IMR-90 (cell line): ENCODE results near the gene LCA5. TPM values are rescaled to one million over a fixed set of nuclear protein-coding genes. Genes with fewer than 3 reads are reported as not detected.

ENCODE experiments used
- ATAC-seq: fragments of 200-7000 bp; cut with Tn5 transposase; 2 replicates; pipeline ENCODE4 v1.9.1; 2020; ENCODE audit warnings: low read depth, mild to moderate bottlenecking, moderate library complexity
- BruUV-seq: library from RNA; stranded (reverse); fragments of 400-500 nt; replicated peaks from 2 replicates; lab custom pipeline; 2021; lab: Mats Ljungman, UMichigan
- CTCF ChIA-PET: fragments of 300-600 bp; formaldehyde crosslinking; extraction: SDS; loops from one replicate; lab custom pipeline; 2021; ENCODE audit warnings: antibody characterized with exemption; lab: Yijun Ruan, JAX
- POLR2A ChIA-PET: fragments of 300-600 bp; sonication (Branson Sonifier 250); formaldehyde crosslinking; loops from one replicate; lab custom pipeline; 2022; ENCODE audit warnings: antibody characterized with exemption; ENCODE audit not compliant: unreplicated experiment; lab: Charles Lee
- DNase-seq: peaks from one replicate; pipeline ENCODE4 v3.0.0; 2013
- H2AFZ ChIP-seq: replicated peaks from 2 replicates; pipeline ENCODE3; 2013; ENCODE audit warnings: low read length, mild to moderate bottlenecking; ENCODE audit not compliant: poor library complexity
- H2AK5ac ChIP-seq: 2 replicates; pipeline ENCODE4 v1.6.1; 2013; ENCODE audit warnings: low read depth, low read length, inconsistent platforms
- H2AK9ac ChIP-seq: replicated peaks from 2 replicates; pipeline ENCODE3; 2013; ENCODE audit warnings: mild to moderate bottlenecking, low read depth, low read length, moderate library complexity; ENCODE audit not compliant: poor library complexity
- H2BK120ac ChIP-seq: 2 replicates; pipeline ENCODE4 v1.6.1; 2013; ENCODE audit warnings: low read depth, low read length, inconsistent platforms
- H2BK15ac ChIP-seq: 3 replicates; pipeline ENCODE4 v1.6.1; 2013; ENCODE audit warnings: low read depth, low read length, inconsistent platforms
- H2BK20ac ChIP-seq: 2 replicates; pipeline ENCODE4 v1.6.1; 2013; ENCODE audit warnings: low read depth, mild to moderate bottlenecking, inconsistent platforms, low read length, moderate library complexity
- H2BK5ac ChIP-seq: 2 replicates; pipeline ENCODE4 v1.6.1; 2013; ENCODE audit warnings: mild to moderate bottlenecking, low read depth, low read length, inconsistent platforms; ENCODE audit not compliant: poor library complexity, severe bottlenecking
- H3K14ac ChIP-seq: replicated peaks from 2 replicates; pipeline ENCODE4 v1.6.1; 2013; ENCODE audit warnings: low read depth, low read length, inconsistent platforms
- H3K18ac ChIP-seq: 2 replicates; pipeline ENCODE4 v1.6.1; 2013; ENCODE audit warnings: low read depth, low read length, control low read depth
- H3K23ac ChIP-seq: 2 replicates; pipeline ENCODE4 v1.6.1; 2013; ENCODE audit warnings: low read depth, low read length, inconsistent platforms
- H3K27ac ChIP-seq: 2 replicates; pipeline ENCODE4 v1.5.1; 2013; ENCODE audit warnings: mild to moderate bottlenecking, control low read depth, low read length; ENCODE audit not compliant: insufficient read depth
- H3K27me3 ChIP-seq: 2 replicates; pipeline ENCODE4 v1.6.1; 2013; ENCODE audit warnings: low read length; ENCODE audit not compliant: control insufficient read depth, insufficient read depth
- H3K36me3 ChIP-seq: 2 replicates; pipeline ENCODE4 v1.6.1; 2013; ENCODE audit warnings: low read length, mixed read lengths; ENCODE audit not compliant: control insufficient read depth, insufficient read depth
- H3K4ac ChIP-seq: 2 replicates; pipeline ENCODE4 v1.6.1; 2013; ENCODE audit warnings: low read depth, low read length, inconsistent platforms
- H3K4me1 ChIP-seq: 2 replicates; pipeline ENCODE4 v1.6.1; 2013; ENCODE audit warnings: low read length, mixed read lengths; ENCODE audit not compliant: control insufficient read depth, insufficient read depth
- H3K4me2 ChIP-seq: 2 replicates; pipeline ENCODE4 v1.6.1; 2013; ENCODE audit warnings: low read depth, mild to moderate bottlenecking, control low read depth, low read length, moderate library complexity
- H3K4me3 ChIP-seq: 2 replicates; pipeline ENCODE4 v1.5.1; 2013; ENCODE audit warnings: low read depth, mild to moderate bottlenecking, control low read depth, low read length, moderate library complexity; ENCODE audit not compliant: insufficient read depth
- H3K56ac ChIP-seq: 2 replicates; pipeline ENCODE4 v1.6.1; 2013; ENCODE audit warnings: low read length, inconsistent platforms; ENCODE audit not compliant: insufficient read depth; ENCODE audit errors: extremely low read depth
- H3K79me1 ChIP-seq, 2 experiments: 2 replicates each; pipeline ENCODE4 v1.6.1; 2013; ENCODE audit warnings: low read length in 2 of 2, inconsistent platforms in 1 of 2, low read depth in 1 of 2
- H3K9ac ChIP-seq: 2 replicates; pipeline ENCODE4 v1.6.1; 2013; ENCODE audit warnings: low read depth, low read length, control low read depth
- H3K9me1 ChIP-seq: 2 replicates; pipeline ENCODE4 v1.6.1; 2013; ENCODE audit warnings: low read length, inconsistent platforms; ENCODE audit not compliant: insufficient read depth
- H3K9me3 ChIP-seq: 2 replicates; pipeline ENCODE4 v1.6.1; 2013; ENCODE audit warnings: low read length; ENCODE audit not compliant: control insufficient read depth, insufficient read depth
- H4K20me1 ChIP-seq: 2 replicates; pipeline ENCODE4 v1.6.1; 2013; ENCODE audit warnings: low read length, inconsistent platforms; ENCODE audit not compliant: insufficient read depth
- H4K5ac ChIP-seq: 2 replicates; pipeline ENCODE4 v1.6.1; 2013; ENCODE audit warnings: mild to moderate bottlenecking, low read depth, low read length, control low read depth
- H4K8ac ChIP-seq, 2 experiments: 2 replicates each; pipeline ENCODE4 v1.6.1; 2013; ENCODE audit warnings: low read depth in 2 of 2, low read length in 2 of 2, control low read depth in 1 of 2, inconsistent platforms in 1 of 2
- H4K91ac ChIP-seq: 2 replicates; pipeline ENCODE4 v1.6.1; 2013; ENCODE audit warnings: low read depth, low read length, inconsistent platforms; ENCODE audit not compliant: insufficient read depth
- BHLHE40 ChIP-seq: fragments of 150-350 bp; IDR thresholded peaks from 2 replicates; pipeline ENCODE4 v1.6.1; 2016; ENCODE audit warnings: mild to moderate bottlenecking, low read depth, low read length
- CEBPB ChIP-seq: IDR thresholded peaks from 2 replicates; pipeline ENCODE4 v1.6.1; 2012; ENCODE audit warnings: low read depth, low read length, improper control_type of control experiment
- CHD1 ChIP-seq: IDR thresholded peaks from 2 replicates; pipeline ENCODE4 v1.6.1; 2012; ENCODE audit warnings: low read depth, low read length, improper control_type of control experiment
- CTCF ChIP-seq: conservative IDR thresholded peaks from 2 replicates; pipeline ENCODE4 v1.5.1; 2012; ENCODE audit warnings: mild to moderate bottlenecking, low read depth, low read length, improper control_type of control experiment
- ELK1 ChIP-seq: fragments of 150-350 bp; IDR thresholded peaks from 2 replicates; pipeline ENCODE4 v1.6.1; 2016; ENCODE audit warnings: low read depth, mild to moderate bottlenecking, low read length, moderate library complexity, borderline replicate concordance
- MAFK ChIP-seq: IDR thresholded peaks from 2 replicates; pipeline ENCODE4 v1.6.1; 2012; ENCODE audit warnings: low read depth, low read length, improper control_type of control experiment
- MAZ ChIP-seq: IDR thresholded peaks from 2 replicates; pipeline ENCODE4 v1.6.1; 2012; ENCODE audit warnings: low read depth, mild to moderate bottlenecking, low read length, improper control_type of control experiment, moderate library complexity, borderline replicate concordance
- MXI1 ChIP-seq: IDR thresholded peaks from 2 replicates; pipeline ENCODE4 v1.6.1; 2012; ENCODE audit warnings: low read depth, mild to moderate bottlenecking, low read length, moderate library complexity, borderline replicate concordance
- NFE2L2 ChIP-seq: fragments of 150-350 bp; IDR thresholded peaks from 2 replicates; pipeline ENCODE4 v1.6.1; 2016; ENCODE audit warnings: low read depth, mild to moderate bottlenecking, low read length
- POLR2A ChIP-seq: IDR thresholded peaks from 2 replicates; pipeline ENCODE4 v1.6.1; 2012; ENCODE audit warnings: mild to moderate bottlenecking, low read depth, low read length
- RAD21 ChIP-seq: IDR thresholded peaks from 2 replicates; pipeline ENCODE4 v1.6.1; 2012; ENCODE audit warnings: low read length, improper control_type of control experiment
- RCOR1 ChIP-seq: IDR thresholded peaks from 2 replicates; pipeline ENCODE4 v1.6.1; 2012; ENCODE audit warnings: mild to moderate bottlenecking, low read length, improper control_type of control experiment; ENCODE audit not compliant: insufficient replicate concordance
- RFX5 ChIP-seq: IDR thresholded peaks from 2 replicates; pipeline ENCODE4 v1.8.0; 2012; ENCODE audit warnings: low read depth, mild to moderate bottlenecking, low read length, moderate library complexity
- SMC3 ChIP-seq: fragments of 150-350 bp; IDR thresholded peaks from 2 replicates; pipeline ENCODE4 v1.6.1; 2016; ENCODE audit warnings: low read depth, mild to moderate bottlenecking, antibody characterized with exemption, low read length, moderate library complexity
- WGBS, 2 experiments: methylation state at CpG; one replicate each; pipeline versions ENCODE4 v1.1.5 to v1.1.7; 2013; ENCODE audit warnings: missing lambda C conversion rate in 2 of 2; ENCODE audit not compliant: insufficient read length in 1 of 2; ENCODE audit errors: extremely low coverage in 2 of 2; 5-methylcytosine and 5-hydroxymethylcytosine counted together
- dilution Hi-C: fragments of 300-500 bp; cut with HindIII; formaldehyde crosslinking; loops from one replicate; pipeline ENCODE4 v1.14.3; 2018; ENCODE audit warnings: low sequenced_read_pairs; ENCODE audit not compliant: unreplicated experiment
- in situ Hi-C: fragments of 300-500 bp; cut with MboI; formaldehyde crosslinking; loops from 3 replicates; pipeline ENCODE4 v1.14.3; 2019; ENCODE audit warnings: low sequenced_read_pairs, inconsistent platforms, mixed read lengths
- intact Hi-C: fragments of 100-400 bp; cut with micrococcal nuclease; formaldehyde crosslinking; loops from 2 replicates; pipeline ENCODE4 v1.10.0; 2022
- polyA plus RNA-seq, 3 experiments: library from polyadenylated mRNA; depleted of rRNA; stranded (reverse); fragments of >200 nt; gene quantifications; 2 replicates each; pipeline ENCODE4 v1.2.3, GENCODE V29; 2012; ENCODE audit warnings: low replicate concordance in 1 of 3
- total RNA-seq: library from RNA; depleted of rRNA; stranded (reverse); fragments of >200 nt; gene quantifications from 2 replicates; pipeline ENCODE4 v1.2.3, GENCODE V29; 2012
- TF ChIP-seq, protein P1 (sequence below): fragments of 150-350 bp; IDR thresholded peaks from 2 replicates; pipeline ENCODE4 v1.6.1; 2017; ENCODE audit warnings: mild to moderate bottlenecking, antibody characterized with exemption, low read length, low read depth

Gene LCA5
- total and polyA plus RNA-seq, 2 of the 4 experiments (the other 2 are of a cell fraction) = 1.2 to 2.0 TPM

- Histone ChIP-seq H2BK120ac (no peak overlapping the region), H4K20me1 (no peaks in the 10 kb centered on the region), H3K4me3 (no peak overlapping the region), H3K9me1 (0 out of 2 replicates have a peak, but pooled peaks cover 4% of the 10 kb centered on the region), H3K9me3 (no peaks in the 10 kb centered on the region), H4K91ac (no peak overlapping the region), H4K5ac (no peak overlapping the region), H2BK20ac (no peak overlapping the region), H2AK9ac (no peak overlapping the region), H3K14ac (no peak overlapping the region), H3K4me2 (no peak overlapping the region), H3K4ac (no peak overlapping the region), H3K23ac (no peak overlapping the region), H3K27me3 (no peaks in the 10 kb centered on the region), H3K56ac (no peak overlapping the region), H3K36me3 (no peaks in the 10 kb centered on the region; the same call in 1 of the 2 replicates), H2AK5ac (no peak overlapping the region), H3K27ac (no peak overlapping the region), H2AFZ (no peak overlapping the region), H3K79me1 (peaks cover 0 to 11% of the 10 kb centered on the region in 2 experiments; a peak in 2 of 4 replicates), H3K9ac (no peak overlapping the region), H3K4me1 (no peaks in the 10 kb centered on the region), H2BK15ac (no peak overlapping the region), H4K8ac (no peak overlapping the region), H2BK5ac (no peak overlapping the region), H3K18ac (no peak overlapping the region)
- TF ChIP-seq RFX5 = no peak
- TF ChIP-seq, protein P1, sequence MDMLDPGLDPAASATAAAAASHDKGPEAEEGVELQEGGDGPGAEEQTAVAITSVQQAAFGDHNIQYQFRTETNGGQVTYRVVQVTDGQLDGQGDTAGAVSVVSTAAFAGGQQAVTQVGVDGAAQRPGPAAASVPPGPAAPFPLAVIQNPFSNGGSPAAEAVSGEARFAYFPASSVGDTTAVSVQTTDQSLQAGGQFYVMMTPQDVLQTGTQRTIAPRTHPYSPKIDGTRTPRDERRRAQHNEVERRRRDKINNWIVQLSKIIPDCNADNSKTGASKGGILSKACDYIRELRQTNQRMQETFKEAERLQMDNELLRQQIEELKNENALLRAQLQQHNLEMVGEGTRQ = no peak
- no peak for TF ChIP-seq NFE2L2
- no peak for TF ChIP-seq RCOR1
- no peak for TF ChIP-seq POLR2A
- no peak for TF ChIP-seq RAD21
- no peak for TF ChIP-seq ELK1
- TF ChIP-seq CHD1 = no peak
- TF ChIP-seq CTCF = no peak
- TF ChIP-seq MAZ = no peak
- TF ChIP-seq MAFK = no peak
- TF ChIP-seq CEBPB = no peak
- no peak for TF ChIP-seq BHLHE40
- TF ChIP-seq MXI1 = no peak
- TF ChIP-seq SMC3 = no peak
- ATAC-seq = no peak
- ChIA-PET CTCF (no interaction called here), POLR2A (interaction anchor here (0.6 kb wide), 1 partner anchor 702 kb away, joined by 3 read pairs; no protein-coding TSS in a partner anchor)
- BruUV-seq = no TSS peak
- intact Hi-C loops = no loop called here
- in situ Hi-C loops = no loop called here
- no CpG with 5 or more reads among the region's 6 CpGs for WGBS, 2 experiments
- no peak for DNase-seq
- dilution Hi-C loops = no loop called here
These were observed 25.2 kb downstream of the LCA5 start for GRCh38 chr6:79512014-79512413.
